ENCODE measurements around the gene GLRX2.

Gene GLRX2

GRCh38 chr1:193115629-193116227 lies 10.5 kb upstream of the GLRX2 start:
- TF ChIP-seq, protein P1, sequence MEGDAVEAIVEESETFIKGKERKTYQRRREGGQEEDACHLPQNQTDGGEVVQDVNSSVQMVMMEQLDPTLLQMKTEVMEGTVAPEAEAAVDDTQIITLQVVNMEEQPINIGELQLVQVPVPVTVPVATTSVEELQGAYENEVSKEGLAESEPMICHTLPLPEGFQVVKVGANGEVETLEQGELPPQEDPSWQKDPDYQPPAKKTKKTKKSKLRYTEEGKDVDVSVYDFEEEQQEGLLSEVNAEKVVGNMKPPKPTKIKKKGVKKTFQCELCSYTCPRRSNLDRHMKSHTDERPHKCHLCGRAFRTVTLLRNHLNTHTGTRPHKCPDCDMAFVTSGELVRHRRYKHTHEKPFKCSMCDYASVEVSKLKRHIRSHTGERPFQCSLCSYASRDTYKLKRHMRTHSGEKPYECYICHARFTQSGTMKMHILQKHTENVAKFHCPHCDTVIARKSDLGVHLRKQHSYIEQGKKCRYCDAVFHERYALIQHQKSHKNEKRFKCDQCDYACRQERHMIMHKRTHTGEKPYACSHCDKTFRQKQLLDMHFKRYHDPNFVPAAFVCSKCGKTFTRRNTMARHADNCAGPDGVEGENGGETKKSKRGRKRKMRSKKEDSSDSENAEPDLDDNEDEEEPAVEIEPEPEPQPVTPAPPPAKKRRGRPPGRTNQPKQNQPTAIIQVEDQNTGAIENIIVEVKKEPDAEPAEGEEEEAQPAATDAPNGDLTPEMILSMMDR (IDR thresholded peaks at IDR 0.05): no peak

DNA sequence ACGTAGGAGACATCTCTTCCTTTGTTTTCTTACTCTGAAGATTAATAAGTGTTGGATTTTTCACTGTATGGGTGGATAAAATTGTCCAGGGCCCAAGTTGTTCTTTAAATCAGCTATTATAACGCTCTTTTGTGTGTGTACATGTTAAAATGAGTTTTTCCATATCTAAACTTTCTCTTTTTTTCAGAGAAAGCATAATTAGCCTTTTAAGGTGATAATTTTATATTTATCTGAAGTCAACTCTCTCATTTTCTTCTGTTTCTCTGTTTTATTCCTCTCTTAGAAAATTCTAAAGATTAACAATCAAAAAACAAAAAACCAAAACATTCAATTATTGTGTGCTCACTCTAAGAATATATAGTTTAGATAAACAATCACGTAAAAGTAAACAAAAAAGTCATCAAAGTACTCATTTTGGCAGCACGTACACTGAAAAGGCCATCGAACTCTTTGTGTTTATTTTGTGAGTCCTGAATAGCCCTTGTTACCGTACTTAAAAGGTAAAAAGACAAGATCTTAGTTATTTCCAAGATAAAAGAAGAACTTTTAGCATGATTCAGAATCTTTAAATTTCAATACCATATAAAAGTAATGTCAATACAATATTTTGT lies 9.4 kb upstream of the GLRX2 start:
- TF ChIP-seq, protein P1 (IDR thresholded peaks at IDR 0.05): no peak

GRCh38 chr1:193113992-193114332 lies 8.7 kb upstream of the GLRX2 start:
- TF ChIP-seq, protein P1 (IDR thresholded peaks at IDR 0.05): no peak

DNA sequence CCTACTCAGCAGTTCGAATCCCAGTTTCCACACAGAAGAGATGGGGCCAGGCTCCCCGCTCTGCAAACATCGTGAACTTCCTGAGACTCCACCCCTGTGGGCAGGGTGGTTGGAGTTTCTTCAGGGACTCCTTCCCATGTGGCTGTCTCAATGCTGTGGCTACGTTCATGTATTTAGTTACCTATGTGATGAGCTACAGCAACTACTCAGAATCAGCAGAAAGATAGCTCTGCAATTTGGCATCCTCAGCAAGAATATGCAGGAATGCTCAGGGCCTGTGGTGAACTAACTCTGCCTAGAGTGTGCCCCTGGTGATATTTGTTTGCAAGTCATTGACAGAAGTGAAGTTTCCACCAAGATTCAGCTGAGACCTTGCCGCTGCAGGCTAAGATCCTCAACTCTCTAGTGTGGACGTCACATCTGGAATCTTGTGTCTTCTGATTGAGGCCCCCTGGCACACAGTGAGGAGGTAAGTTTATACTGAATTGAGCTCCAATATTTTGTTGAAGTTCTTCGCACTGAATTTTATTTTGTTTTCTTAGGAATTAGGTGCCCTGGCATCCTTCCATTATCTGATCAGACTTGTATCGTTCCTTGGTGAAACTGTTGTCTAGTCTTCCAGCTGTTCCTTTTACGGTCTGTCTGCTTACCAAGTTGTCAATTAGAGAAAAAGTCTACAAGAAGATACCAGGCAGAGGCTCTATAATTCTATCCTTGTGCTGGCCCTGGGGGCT lies 8.2 kb upstream of the GLRX2 start:
- TF ChIP-seq, protein P1 (IDR thresholded peaks at IDR 0.05): no peak

GRCh38 chr1:193111641-193112090 lies 6.5 kb upstream of the GLRX2 start:
- TF ChIP-seq, protein P1 (IDR thresholded peaks at IDR 0.05): no peak

DNA sequence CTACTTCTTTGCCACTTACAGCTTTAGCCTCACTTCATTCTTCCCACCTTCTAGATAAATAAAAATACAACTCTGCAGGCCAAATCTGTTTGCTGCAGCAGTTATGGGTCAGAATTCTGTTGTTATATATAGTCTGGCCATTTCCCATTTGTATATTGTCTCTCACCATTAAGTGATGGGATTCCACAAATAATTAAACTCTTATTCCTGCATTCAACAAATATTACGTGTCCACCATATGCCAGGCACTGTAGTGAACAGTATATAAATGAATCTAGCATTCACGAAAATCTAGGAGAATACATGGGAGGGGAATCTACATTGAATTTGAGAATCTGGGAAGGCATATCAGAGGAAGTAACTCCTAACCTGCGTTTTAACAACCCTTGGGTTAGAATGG lies 5.7 kb upstream of the GLRX2 start:
- TF ChIP-seq, protein P1 (IDR thresholded peaks at IDR 0.05): no peak

- TF ChIP-seq, protein P1 (IDR thresholded peaks at IDR 0.05): no peak
Measured at GRCh38 chr1:193110246-193110645, 5.0 kb upstream of the GLRX2 start.

Data from LNCAP (cell line).